Measurements from ENCODE around the gene ANK3.

Gene ANK3

GRCh38 chr10:59976909-59977308 lies 412.8 kb downstream of the ANK3 start:
- H3K4me3 Mint-ChIP-seq, result no peak overlapping the region
- peaks cover 22% of the 10 kb centered on the region for H3K9me3 Mint-ChIP-seq
- H3K27ac Mint-ChIP-seq, result no peak overlapping the region
- H3K36me3 Mint-ChIP-seq (ENCODE audit: low read depth), result peaks cover 9% of the 10 kb centered on the region
- no peak for TF ChIP-seq CTCF (IDR thresholded peaks at IDR 0.05; ENCODE audit: unreplicated experiment in 3 of 3)
- no peaks in the 10 kb centered on the region for H3K27me3 Mint-ChIP-seq (ENCODE audit: low read depth)
- H3K4me1 Mint-ChIP-seq, result no peaks in the 10 kb centered on the region

Data from nephron (organoid).